Type B pancreatic cell (in vitro differentiated cells): ENCODE data around the gene ACER3. TPM values are rescaled to one million over a fixed set of nuclear protein-coding genes. Genes with fewer than 3 reads are reported as not detected.
"Not testable (repeated sequence)": the region's sequence is repeated elsewhere in the genome, so short reads cannot be mapped to it uniquely, and the experiment has no call there.

Experiments used
- DNase-seq: peaks from one replicate; pipeline ENCODE4 v3.0.0; 2021; ENCODE audit warnings: mixed read lengths; ENCODE audit not compliant: unreplicated experiment; ENCODE audit errors: extremely low spot score
- H3K27ac Mint-ChIP-seq: 2 replicates; pipeline ENCODE4 v1.8.0; 2021; ENCODE audit warnings: mild to moderate bottlenecking, mixed read lengths
- H3K27me3 Mint-ChIP-seq: 2 replicates; pipeline ENCODE4 v1.8.0; 2021; ENCODE audit warnings: mixed read lengths
- H3K36me3 Mint-ChIP-seq: 2 replicates; pipeline ENCODE4 v1.8.0; 2021; ENCODE audit warnings: mixed read lengths
- H3K4me1 Mint-ChIP-seq: one replicate; pipeline ENCODE4 v1.8.0; 2021; ENCODE audit warnings: mixed read lengths; ENCODE audit not compliant: unreplicated experiment
- H3K4me3 Mint-ChIP-seq: 2 replicates; pipeline ENCODE4 v1.8.0; 2021; ENCODE audit warnings: mild to moderate bottlenecking, mixed read lengths
- H3K9me3 Mint-ChIP-seq: 2 replicates; pipeline ENCODE4 v1.8.0; 2021; ENCODE audit warnings: mixed read lengths
- total RNA-seq: library from RNA; stranded (reverse); gene quantifications from 2 replicates; pipeline ENCODE4 v1.2.1, GENCODE V29; 2021; ENCODE audit warnings: low replicate concordance
- TF ChIP-seq, protein P1 (sequence below): fragments of 200-600 bp; sonication (generic); conservative IDR thresholded peaks from 2 replicates; pipeline ENCODE4 v1.5.0; 2021; ENCODE audit warnings: antibody characterized with exemption, mild to moderate bottlenecking

Gene ACER3
- total RNA-seq, 1 donor from 2014 or later = 25.7 TPM

DNA sequence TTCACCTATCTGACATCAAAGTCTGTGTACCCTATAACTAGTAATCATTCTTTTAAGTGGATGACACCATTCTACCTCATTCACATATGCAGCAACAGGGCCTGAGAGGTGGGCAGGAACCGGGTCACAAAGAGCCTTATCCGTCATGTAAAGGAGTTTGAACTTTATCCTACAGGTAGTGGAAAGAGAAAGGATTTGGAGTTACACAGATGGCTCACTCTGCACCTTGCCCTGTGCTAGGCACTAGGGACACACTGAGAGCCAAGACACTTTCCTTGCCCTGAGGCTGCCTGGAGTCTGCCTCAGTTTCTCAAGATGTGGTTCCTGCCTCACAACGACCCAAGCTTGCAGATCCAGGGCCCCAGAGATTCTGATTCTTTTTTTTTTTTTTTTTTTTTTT is 14.3 kb upstream of the ACER3 start:
- TF ChIP-seq, protein P1, sequence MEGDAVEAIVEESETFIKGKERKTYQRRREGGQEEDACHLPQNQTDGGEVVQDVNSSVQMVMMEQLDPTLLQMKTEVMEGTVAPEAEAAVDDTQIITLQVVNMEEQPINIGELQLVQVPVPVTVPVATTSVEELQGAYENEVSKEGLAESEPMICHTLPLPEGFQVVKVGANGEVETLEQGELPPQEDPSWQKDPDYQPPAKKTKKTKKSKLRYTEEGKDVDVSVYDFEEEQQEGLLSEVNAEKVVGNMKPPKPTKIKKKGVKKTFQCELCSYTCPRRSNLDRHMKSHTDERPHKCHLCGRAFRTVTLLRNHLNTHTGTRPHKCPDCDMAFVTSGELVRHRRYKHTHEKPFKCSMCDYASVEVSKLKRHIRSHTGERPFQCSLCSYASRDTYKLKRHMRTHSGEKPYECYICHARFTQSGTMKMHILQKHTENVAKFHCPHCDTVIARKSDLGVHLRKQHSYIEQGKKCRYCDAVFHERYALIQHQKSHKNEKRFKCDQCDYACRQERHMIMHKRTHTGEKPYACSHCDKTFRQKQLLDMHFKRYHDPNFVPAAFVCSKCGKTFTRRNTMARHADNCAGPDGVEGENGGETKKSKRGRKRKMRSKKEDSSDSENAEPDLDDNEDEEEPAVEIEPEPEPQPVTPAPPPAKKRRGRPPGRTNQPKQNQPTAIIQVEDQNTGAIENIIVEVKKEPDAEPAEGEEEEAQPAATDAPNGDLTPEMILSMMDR = no peak
- H3K9me3 Mint-ChIP-seq = peaks cover 4% of the 10 kb centered on the region
- no peak overlapping the region for H3K4me3 Mint-ChIP-seq
- no peaks in the 10 kb centered on the region for H3K4me1 Mint-ChIP-seq
- no peaks in the 10 kb centered on the region for H3K36me3 Mint-ChIP-seq
- DNase-seq = no peak
- H3K27me3 Mint-ChIP-seq = peaks cover 20% of the 10 kb centered on the region
- no peak overlapping the region for H3K27ac Mint-ChIP-seq

DNA sequence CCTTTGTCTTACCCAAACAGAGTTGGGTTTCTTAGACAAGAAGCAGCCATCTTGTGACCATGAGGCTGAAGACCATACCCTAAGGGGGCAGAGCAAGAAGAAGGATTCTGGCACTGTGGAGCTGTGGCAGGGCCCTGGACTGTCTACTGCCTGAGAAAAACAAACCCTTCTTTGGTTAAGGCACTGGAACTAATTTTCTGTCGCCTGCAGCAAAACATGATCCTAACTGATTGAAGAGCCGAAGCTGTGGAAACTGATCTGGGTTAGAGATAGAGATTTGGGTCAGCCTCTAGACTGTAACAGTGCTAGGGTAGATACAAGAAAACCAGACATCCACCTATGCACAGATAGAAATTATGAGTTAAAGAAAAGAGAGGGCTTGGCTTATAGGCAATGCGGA is 11.3 kb upstream of the ACER3 start:
- Mint-ChIP-seq H3K4me1 (no peaks in the 10 kb centered on the region), H3K36me3 (no peaks in the 10 kb centered on the region), H3K4me3 (no peak overlapping the region), H3K27me3 (peaks cover 9% of the 10 kb centered on the region), H3K27ac (no peak overlapping the region), H3K9me3 (peaks cover 4% of the 10 kb centered on the region)
- TF ChIP-seq, protein P1 = no peak
- DNase-seq = no peak

DNA sequence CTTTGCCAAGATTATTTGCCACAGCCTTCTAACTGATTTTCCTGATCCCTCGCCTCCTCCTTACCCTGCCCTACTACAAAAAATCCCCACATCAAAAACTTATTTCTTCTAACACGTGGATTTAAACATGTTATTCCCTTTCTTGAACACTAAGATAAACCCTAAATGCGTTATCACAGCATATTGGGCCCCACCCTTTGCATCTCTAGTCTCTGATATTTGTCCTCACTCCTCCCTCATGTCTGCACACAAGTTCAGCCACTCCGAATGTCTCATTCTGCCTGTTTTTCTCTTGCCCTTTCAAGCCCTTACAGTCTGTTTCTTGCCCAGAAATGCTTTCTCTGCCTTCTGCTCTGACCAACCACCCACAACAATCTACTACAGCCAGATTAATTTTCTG is 10.6 kb upstream of the ACER3 start:
- H3K27ac Mint-ChIP-seq = no peak overlapping the region
- no peaks in the 10 kb centered on the region for H3K4me1 Mint-ChIP-seq
- peaks cover 9% of the 10 kb centered on the region for H3K27me3 Mint-ChIP-seq
- no peak overlapping the region for H3K4me3 Mint-ChIP-seq
- no peaks in the 10 kb centered on the region for H3K9me3 Mint-ChIP-seq
- H3K36me3 Mint-ChIP-seq = no peaks in the 10 kb centered on the region
- TF ChIP-seq, protein P1 = no peak
- DNase-seq = no peak

DNA sequence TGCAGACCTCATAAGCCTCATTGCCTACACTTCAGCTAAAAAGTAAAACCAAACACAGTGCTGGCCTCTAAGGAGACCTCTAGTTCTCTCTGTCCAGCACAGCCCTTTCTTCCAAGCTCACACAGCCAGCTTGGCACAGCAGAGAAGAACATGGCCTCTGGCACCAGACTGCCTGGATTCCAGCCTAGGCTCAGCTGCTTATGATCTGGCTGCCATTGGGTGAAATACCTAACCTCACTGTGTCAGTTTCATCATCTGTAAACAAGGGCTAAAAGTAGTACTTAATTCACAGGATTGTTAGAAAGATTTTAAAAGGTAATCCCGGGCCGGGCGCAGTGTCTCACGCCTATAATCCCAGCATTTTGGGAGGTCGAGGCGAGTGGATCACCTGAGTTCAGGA is 9.9 kb upstream of the ACER3 start:
- Mint-ChIP-seq H3K4me3 (no peak overlapping the region), H3K36me3 (no peaks in the 10 kb centered on the region), H3K9me3 (no peaks in the 10 kb centered on the region), H3K4me1 (no peaks in the 10 kb centered on the region), H3K27ac (no peak overlapping the region), H3K27me3 (peaks cover 9% of the 10 kb centered on the region)
- TF ChIP-seq, protein P1 = no peak
- DNase-seq = no peak

DNA sequence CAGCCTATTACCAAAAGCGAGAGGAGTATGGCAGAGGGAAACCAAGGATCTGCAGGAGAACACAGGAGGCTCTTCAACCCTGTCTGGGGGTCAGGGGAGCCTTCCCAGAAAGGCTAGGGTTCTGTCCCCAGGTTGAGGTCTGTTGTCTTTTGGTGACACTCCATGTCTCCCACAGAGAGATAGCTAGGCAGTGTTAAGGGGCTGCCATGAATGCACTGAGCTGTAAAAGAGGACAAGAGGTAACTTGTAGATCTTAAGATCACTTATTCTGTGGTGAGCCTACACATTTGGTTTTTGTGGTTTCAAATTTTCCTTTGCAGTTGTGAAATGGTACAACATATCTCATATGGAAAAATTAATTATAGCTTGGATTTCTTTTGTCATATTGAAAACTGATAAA is 6.0 kb upstream of the ACER3 start:
- DNase-seq = no peak
- H3K4me3 Mint-ChIP-seq = no peak overlapping the region
- peaks cover 3% of the 10 kb centered on the region for H3K4me1 Mint-ChIP-seq
- H3K27ac Mint-ChIP-seq = no peak overlapping the region
- no peaks in the 10 kb centered on the region for H3K27me3 Mint-ChIP-seq
- TF ChIP-seq, protein P1 = no peak
- peaks cover 5% of the 10 kb centered on the region for H3K9me3 Mint-ChIP-seq
- no peaks in the 10 kb centered on the region for H3K36me3 Mint-ChIP-seq

DNA sequence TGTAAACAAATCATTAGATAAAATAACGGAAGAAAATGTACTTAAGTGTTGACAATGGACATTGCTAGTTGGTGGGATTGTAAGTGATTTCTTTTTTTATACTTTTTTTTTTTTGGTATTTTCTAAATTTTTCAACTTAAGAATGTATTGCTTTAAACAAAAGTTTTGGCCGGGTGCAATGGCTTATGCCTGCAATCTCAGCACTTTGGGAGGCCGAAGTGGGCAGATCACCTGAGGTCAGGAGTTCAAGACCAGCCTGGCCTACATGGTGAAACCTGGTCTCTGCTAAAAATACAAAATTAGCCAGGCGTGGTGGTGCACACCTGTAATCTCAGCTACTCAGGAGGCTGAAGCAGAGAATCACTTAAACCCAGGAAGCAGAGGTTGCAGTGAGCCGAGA is 5.0 kb upstream of the ACER3 start:
- H3K36me3 Mint-ChIP-seq, DNase-seq, H3K4me1 Mint-ChIP-seq, H3K4me3 Mint-ChIP-seq, H3K9me3 Mint-ChIP-seq, H3K27ac Mint-ChIP-seq, H3K27me3 Mint-ChIP-seq: not testable (repeated sequence)
